ENCODE measurements around the gene DECR2. TPM values are rescaled to one million over a fixed set of nuclear protein-coding genes. Genes with fewer than 3 reads are reported as not detected.
A peak's percentile ranks its signal among the peaks of the same experiment; 100 is the strongest.

DECR2 gene
- total and polyA plus RNA-seq, 9 of the 15 experiments (the other 6 are each of a cell fraction or from before 2014, with no cell fraction given): 1.0 to 31.9 (median 10.3) TPM

GRCh38 chr16:425082-425718 lies 23.5 kb downstream of the DECR2 start, which contains the start of gene RAB11FIP3:
TSS of gene RAB11FIP3 (plus strand) at chr16:425649. CDS start at chr16:426007, 358 bp downstream.
- Histone ChIP-seq H2AFZ (ENCODE audit: low read depth, low read length) (peak within 1 kb of the TSS; percentile 94), H3K9me1 (ENCODE audit: control insufficient read depth, insufficient read depth, low read length) (no peaks in the 10 kb centered on the region), H3K27ac (ENCODE audit: extremely low read depth, low read depth, low read length) (peak within 1 kb of the TSS; percentile 38), H3K9me3 (replicated peaks; ENCODE audit: control insufficient read depth, insufficient read depth, low read depth, low read length) (no peaks in the 10 kb centered on the region), H3K4me3 (peak within 1 kb of the TSS; percentile 49), H4K20me1 (replicated peaks; ENCODE audit: control insufficient read depth, insufficient read depth, low read length) (no peaks in the 10 kb centered on the region), H3K9ac (ENCODE audit: insufficient read depth in 1 of 2, low read depth in 2 of 2, low read length in 2 of 2) (peak within 1 kb of the TSS; percentile 61 to 98), H3K79me2 (ENCODE audit: control insufficient read depth, insufficient read depth, low read length) (peaks cover 8% of the 10 kb centered on the region; the same call in 2 of the 3 replicates), H3K36me3 (ENCODE audit: control insufficient read depth, insufficient read depth, low read length) (no peaks in the 10 kb centered on the region; the same call in 2 of the 3 replicates), H3K27me3 (ENCODE audit: control insufficient read depth in 2 of 2, insufficient read depth in 2 of 2, low read length in 2 of 2) (no peaks in the 10 kb centered on the region), H3K4me1 (replicated peaks in 1 of 2; ENCODE audit: control insufficient read depth in 2 of 2, insufficient read depth in 2 of 2, low read length in 2 of 2) (peaks cover 12 to 40% of the 10 kb centered on the region in 2 experiments; a peak in 3 of 5 replicates), H3K4me2 (ENCODE audit: insufficient read depth, low read length) (peak within 1 kb of the TSS; percentile 78)
- in situ Hi-C loops (cut with MboI): no loop called here
- ATAC-seq (peak; percentile 93), FAIRE-seq (peak; percentile 15), DNase-seq (ENCODE audit: extremely low read depth in 1 of 4, low spot score in 3 of 4) (peak; percentile 89 to 93 (median 92))
- intact Hi-C loops (cut with micrococcal nuclease): loop anchor here (10.0 kb wide), 1 partner anchor 60 kb away; no protein-coding TSS in a partner anchor
- ChIA-PET CTCF (ENCODE audit: low intra/inter-chr PET ratio) (no interaction called here), POLR2A (interaction anchor here (0.6 to 3.1 kb wide), 4 partner anchors 11 to 83 kb away, joined by 3 to 13 read pairs (median 3); no protein-coding TSS in a partner anchor)
- BruUV-seq (replicated peaks): TSS peak; percentile 87
- 2% methylated on average over 69 of the region's 77 CpGs for WGBS (ENCODE audit: insufficient coverage, low coverage, missing lambda C conversion rate)
- TF ChIP-seq FOXA1 (IDR thresholded peaks at IDR 0.05; ENCODE audit: borderline replicate concordance): no peak
- peak; percentile 48; the same call in 1 of the 2 replicates for TF ChIP-seq HNRNPL (IDR thresholded peaks at IDR 0.05; ENCODE audit: low read depth, low read length)
- peak; percentile 20; the same call in 1 of the 2 replicates for TF ChIP-seq ESRRA (IDR thresholded peaks at IDR 0.05; ENCODE audit: borderline replicate concordance, low read depth)
- TF ChIP-seq CBFB (CRISPR knock-in tag; IDR thresholded peaks at IDR 0.05): no peak; the same call in 1 of the 2 replicates
- TF ChIP-seq TOE1 (IDR thresholded peaks at IDR 0.05; ENCODE audit: borderline replicate concordance): no peak
- 0 out of 2 replicates have a peak, but pooled peaks have one; percentile 19 for TF ChIP-seq TOE1 (CRISPR knock-in tag; IDR thresholded peaks at IDR 0.05; ENCODE audit: borderline replicate concordance, low read depth)
- peak; percentile 93 for TF ChIP-seq ZNF511 (CRISPR knock-in tag; IDR thresholded peaks at IDR 0.05)
- TF ChIP-seq TAL1 (IDR thresholded peaks at IDR 0.05): no peak
- peak; percentile 88 for TF ChIP-seq NR3C1 (CRISPR knock-in tag; IDR thresholded peaks at IDR 0.05)
- TF ChIP-seq VEZF1 (CRISPR knock-in tag; IDR thresholded peaks at IDR 0.05): peak; percentile 49
- no peak for TF ChIP-seq ZNF695 (CRISPR knock-in tag; IDR thresholded peaks at IDR 0.05)
- no peak for TF ChIP-seq ZNF41 (CRISPR knock-in tag; conservative IDR thresholded peaks at IDR 0.05)
- peak; percentile 28; the same call in 1 of the 2 replicates for TF ChIP-seq BCOR (IDR thresholded peaks at IDR 0.05)
- peak; percentile 76 for TF ChIP-seq POLR2A (conservative IDR thresholded peaks at IDR 0.05)
- TF ChIP-seq ARHGAP35 (IDR thresholded peaks at IDR 0.05; ENCODE audit: partially characterized antibody): no peak
- peak; percentile 50 for TF ChIP-seq FIP1L1 (IDR thresholded peaks at IDR 0.05; ENCODE audit: low read depth, low read length, poor library complexity, severe bottlenecking)
- TF ChIP-seq SAP30 (IDR thresholded peaks at IDR 0.05; ENCODE audit: borderline replicate concordance, insufficient read depth, low read depth, low read length, poor library complexity, severe bottlenecking): peak; percentile 68
- TF ChIP-seq HMGXB4 (CRISPR knock-in tag; IDR thresholded peaks at IDR 0.05): no peak
- no peak for TF ChIP-seq TSC22D4 (tag; IDR thresholded peaks at IDR 0.05)
- no peak for TF ChIP-seq MCM5 (IDR thresholded peaks at IDR 0.05; ENCODE audit: low read depth)

Measured in K562 (cell line).